Trophoblast cell (in vitro differentiated cells and primary cell): ENCODE data around the gene ARHGEF37.
"Not testable (repeated sequence)": the region's sequence is repeated elsewhere in the genome, so short reads cannot be mapped to it uniquely, and the experiment has no call there.

Source experiments
- DNase-seq, 2 donors: peaks; one replicate each; pipeline ENCODE4 v3.0.0-alpha.2; 2016
- H2AFZ ChIP-seq: 2 replicates; pipeline ENCODE4 v1.6.1; 2013; ENCODE audit warnings: low read length, moderate library complexity, mild to moderate bottlenecking; ENCODE audit not compliant: insufficient read depth, poor library complexity
- H2AK5ac ChIP-seq: 2 replicates; pipeline ENCODE4 v1.6.1; 2013; ENCODE audit warnings: mild to moderate bottlenecking, low read length
- H2BK120ac ChIP-seq: 2 replicates; pipeline ENCODE4 v1.6.1; 2013; ENCODE audit warnings: low read length, mild to moderate bottlenecking, moderate library complexity; ENCODE audit not compliant: insufficient read depth, poor library complexity
- H2BK12ac ChIP-seq: 2 replicates; pipeline ENCODE4 v1.6.1; 2013; ENCODE audit warnings: mild to moderate bottlenecking, low read length, moderate library complexity
- H2BK5ac ChIP-seq: 2 replicates; pipeline ENCODE4 v1.6.1; 2013; ENCODE audit warnings: low read length, low read depth, moderate library complexity, mild to moderate bottlenecking; ENCODE audit not compliant: poor library complexity
- H3K14ac ChIP-seq: 2 replicates; pipeline ENCODE4 v1.6.1; 2013; ENCODE audit warnings: mild to moderate bottlenecking, low read length
- H3K18ac ChIP-seq: 2 replicates; pipeline ENCODE4 v1.6.1; 2013; ENCODE audit warnings: mild to moderate bottlenecking, low read length
- H3K23ac ChIP-seq: 2 replicates; pipeline ENCODE4 v1.6.1; 2013; ENCODE audit warnings: low read length
- H3K27ac ChIP-seq: 2 replicates; pipeline ENCODE4 v1.5.1; 2013; ENCODE audit warnings: low read depth, mild to moderate bottlenecking, inconsistent platforms, low read length, moderate library complexity
- H3K27me3 ChIP-seq: 2 replicates; pipeline ENCODE4 v1.6.1; 2013; ENCODE audit warnings: inconsistent platforms, mild to moderate bottlenecking, low read length, moderate library complexity; ENCODE audit not compliant: insufficient read depth
- H3K36me3 ChIP-seq, 2 experiments: 1 replicate in 1 of 2; 2 replicates in 1 of 2; pipeline ENCODE4 v1.6.1; 2013; ENCODE audit warnings: low read length in 2 of 2, mild to moderate bottlenecking in 2 of 2, moderate library complexity in 1 of 2; ENCODE audit not compliant: insufficient read depth in 2 of 2, control insufficient read depth in 1 of 2
- H3K4ac ChIP-seq: 2 replicates; pipeline ENCODE4 v1.6.1; 2013; ENCODE audit warnings: low read depth, mild to moderate bottlenecking, low read length, moderate library complexity
- H3K4me1 ChIP-seq, 2 experiments: 1 replicate in 1 of 2; 2 replicates in 1 of 2; pipeline ENCODE4 v1.6.1; 2013; ENCODE audit warnings: low read length in 2 of 2, mild to moderate bottlenecking in 2 of 2, moderate library complexity in 1 of 2; ENCODE audit not compliant: insufficient read depth in 2 of 2, control insufficient read depth in 1 of 2
- H3K4me2 ChIP-seq: 2 replicates; pipeline ENCODE4 v1.6.1; 2013; ENCODE audit warnings: inconsistent platforms, mild to moderate bottlenecking, low read length, moderate library complexity
- H3K4me3 ChIP-seq: 2 replicates; pipeline ENCODE4 v1.5.1; 2013; ENCODE audit warnings: mild to moderate bottlenecking, low read depth, low read length, inconsistent platforms
- H3K79me1 ChIP-seq: one replicate; pipeline ENCODE4 v1.6.1; 2013; ENCODE audit warnings: low read length
- H3K79me2 ChIP-seq: 2 replicates; pipeline ENCODE4 v1.6.1; 2013; ENCODE audit warnings: low read length, mild to moderate bottlenecking; ENCODE audit not compliant: control insufficient read depth, insufficient read depth, poor library complexity
- H3K9ac ChIP-seq: 2 replicates; pipeline ENCODE4 v1.6.1; 2013; ENCODE audit warnings: mild to moderate bottlenecking, low read length
- H3K9me3 ChIP-seq: 2 replicates; pipeline ENCODE4 v1.6.1; 2013; ENCODE audit warnings: low read depth, mild to moderate bottlenecking, control low read depth, inconsistent platforms, low read length; ENCODE audit not compliant: insufficient read depth
- H4K12ac ChIP-seq: 2 replicates; pipeline ENCODE4 v1.6.1; 2013; ENCODE audit warnings: low read depth, mild to moderate bottlenecking, low read length, moderate library complexity
- H4K8ac ChIP-seq: 2 replicates; pipeline ENCODE4 v1.6.1; 2013; ENCODE audit warnings: low read depth, mild to moderate bottlenecking, low read length, moderate library complexity
- H4K91ac ChIP-seq: one replicate; pipeline ENCODE4 v1.6.1; 2013; ENCODE audit warnings: low read depth, mild to moderate bottlenecking, low read length, moderate library complexity
- WGBS: extraction: QIAGEN DNeasy Blood & Tissue Kit; methylation state at CpG from one replicate; pipeline ENCODE4 v1.1.7; 2013; ENCODE audit warnings: missing lambda C conversion rate; ENCODE audit not compliant: insufficient read length, insufficient coverage; ENCODE audit errors: extremely low coverage; 5-methylcytosine and 5-hydroxymethylcytosine counted together

Gene ARHGEF37

GRCh38 chr5:149596712-149597111, 15.4 kb downstream of the ARHGEF37 start:
- Histone ChIP-seq H3K18ac (no peak overlapping the region), H2AFZ (no peak overlapping the region), H3K79me1 (peaks cover 2% of the 10 kb centered on the region), H3K23ac (peak overlapping the region; percentile 33), H3K14ac (no peak overlapping the region), H2BK5ac (no peak overlapping the region), H4K91ac (peak overlapping the region; percentile 2), H3K4ac (no peak overlapping the region), H3K4me1 (no peaks in the 10 kb centered on the region), H2BK120ac (peak overlapping the region; percentile 36), H3K36me3 (no peaks in the 10 kb centered on the region), H4K8ac (no peak overlapping the region), H2BK12ac (peak overlapping the region; percentile 68), H3K27me3 (no peaks in the 10 kb centered on the region), H3K9ac (no peak overlapping the region), H3K27ac (no peak overlapping the region), H2AK5ac (no peak overlapping the region), H3K9me3 (no peaks in the 10 kb centered on the region), H3K79me2 (no peaks in the 10 kb centered on the region), H3K4me2 (no peak overlapping the region), H4K12ac (no peak overlapping the region), H3K4me3 (no peak overlapping the region)
- no CpG with 5 or more reads among the region's 2 CpGs for WGBS
- DNase-seq = no peak

- H3K79me2 ChIP-seq = no peaks in the 10 kb centered on the region
- H2AK5ac ChIP-seq = no peak overlapping the region
- no peaks in the 10 kb centered on the region for H3K9me3 ChIP-seq
- H2BK5ac ChIP-seq = no peak overlapping the region
- no peak overlapping the region for H3K4ac ChIP-seq
- H3K14ac ChIP-seq = no peak overlapping the region
- peak overlapping the region; percentile 38 for H3K9ac ChIP-seq
- H3K4me2 ChIP-seq = no peak overlapping the region
- no peak overlapping the region for H3K27ac ChIP-seq
- no peak overlapping the region for H2AFZ ChIP-seq
- no peak overlapping the region for H4K91ac ChIP-seq
- H3K27me3 ChIP-seq = no peaks in the 10 kb centered on the region
- no peak overlapping the region for H2BK120ac ChIP-seq
- H4K8ac ChIP-seq = no peak overlapping the region
- no peak overlapping the region for H3K4me3 ChIP-seq
- no peak overlapping the region for H3K18ac ChIP-seq
- no CpG with 5 or more reads among the region's 7 CpGs for WGBS
- H3K4me1 ChIP-seq = no peaks in the 10 kb centered on the region
- peaks cover 4% of the 10 kb centered on the region for H3K79me1 ChIP-seq
- DNase-seq = peak in 1 of 2 donors; percentile 40
- H3K23ac ChIP-seq = no peak overlapping the region
- H3K36me3 ChIP-seq = no peaks in the 10 kb centered on the region
- no peak overlapping the region for H4K12ac ChIP-seq
- H2BK12ac ChIP-seq = no peak overlapping the region
These were observed 16.3 kb downstream of the ARHGEF37 start for GRCh38 chr5:149597618-149598017.

- H2BK120ac ChIP-seq, H3K36me3 ChIP-seq, H3K4ac ChIP-seq, H2AFZ ChIP-seq, H3K4me2 ChIP-seq, H3K27ac ChIP-seq, H3K79me1 ChIP-seq, H2AK5ac ChIP-seq, DNase-seq, H3K9me3 ChIP-seq, H3K27me3 ChIP-seq, H3K14ac ChIP-seq, H3K4me1 ChIP-seq, H4K12ac ChIP-seq, H3K18ac ChIP-seq, H3K9ac ChIP-seq, H2BK12ac ChIP-seq, H4K8ac ChIP-seq, H2BK5ac ChIP-seq, H3K79me2 ChIP-seq, H4K91ac ChIP-seq, H3K23ac ChIP-seq, H3K4me3 ChIP-seq: not testable (repeated sequence)
- no CpG with 5 or more reads among the region's 2 CpGs for WGBS
These were observed 16.9 kb downstream of the ARHGEF37 start for GRCh38 chr5:149598234-149598633.

- H3K4me3 ChIP-seq = no peak overlapping the region
- H3K23ac ChIP-seq = no peak overlapping the region
- no peaks in the 10 kb centered on the region for H3K36me3 ChIP-seq
- DNase-seq = no peak
- H2AK5ac ChIP-seq = no peak overlapping the region
- no peak overlapping the region for H4K12ac ChIP-seq
- H2BK5ac ChIP-seq = no peak overlapping the region
- H3K9ac ChIP-seq = no peak overlapping the region
- no peak overlapping the region for H2BK120ac ChIP-seq
- H3K14ac ChIP-seq = no peak overlapping the region
- H4K91ac ChIP-seq = no peak overlapping the region
- no peak overlapping the region for H2BK12ac ChIP-seq
- no CpG with 5 or more reads among the region's 3 CpGs for WGBS
- no peaks in the 10 kb centered on the region for H3K27me3 ChIP-seq
- no peak overlapping the region for H3K4me2 ChIP-seq
- H3K27ac ChIP-seq = no peak overlapping the region
- H2AFZ ChIP-seq = no peak overlapping the region
- H4K8ac ChIP-seq = no peak overlapping the region
- H3K18ac ChIP-seq = no peak overlapping the region
- H3K79me1 ChIP-seq = peaks cover 4% of the 10 kb centered on the region
- no peak overlapping the region for H3K4ac ChIP-seq
- no peaks in the 10 kb centered on the region for H3K79me2 ChIP-seq
- no peaks in the 10 kb centered on the region for H3K4me1 ChIP-seq
- H3K9me3 ChIP-seq = no peaks in the 10 kb centered on the region
These were observed 17.7 kb downstream of the ARHGEF37 start for GRCh38 chr5:149598966-149599365.
